Measurements from ENCODE around the gene STARD5. TPM values are rescaled to one million over a fixed set of nuclear protein-coding genes. Genes with fewer than 3 reads are reported as not detected.

The STARD5 gene
- total RNA-seq, 1 experiment from 2014 or later, result 3.4 TPM

GRCh38 chr15:81343371-81343770 lies 19.4 kb upstream of the STARD5 start:
- no peaks in the 10 kb centered on the region for H3K9me3 Mint-ChIP-seq (ENCODE audit: unreplicated experiment)
- POLR2A ChIA-PET, result no interaction called here
- H3K4me1 Mint-ChIP-seq (ENCODE audit: insufficient read depth, unreplicated experiment), result peaks cover 17% of the 10 kb centered on the region
- H3K27ac Mint-ChIP-seq (ENCODE audit: low read depth, unreplicated experiment), result no peak overlapping the region
- DNase-seq (ENCODE audit: unreplicated experiment), result no peak
- H3K4me3 Mint-ChIP-seq (ENCODE audit: unreplicated experiment), result no peak overlapping the region
- CTCF ChIA-PET, result interaction anchor here (0.6 kb wide), 1 partner anchor 601 kb away, joined by 3 read pairs; no protein-coding TSS in a partner anchor
- TF ChIP-seq CTCF (IDR thresholded peaks at IDR 0.05; ENCODE audit: unreplicated experiment), result no peak
- intact Hi-C loops (cut with micrococcal nuclease), result no loop called here
- no peaks in the 10 kb centered on the region for H3K27me3 Mint-ChIP-seq (ENCODE audit: insufficient read depth, unreplicated experiment)
- no TSS peak for BruUV-seq (replicated peaks)
- H3K36me3 Mint-ChIP-seq (ENCODE audit: insufficient read depth, unreplicated experiment), result no peaks in the 10 kb centered on the region

GRCh38 chr15:81341351-81341750 lies 17.4 kb upstream of the STARD5 start:
- Mint-ChIP-seq H3K9me3 (ENCODE audit: unreplicated experiment) (no peaks in the 10 kb centered on the region), H3K4me1 (ENCODE audit: insufficient read depth, unreplicated experiment) (peaks cover 24% of the 10 kb centered on the region), H3K4me3 (ENCODE audit: unreplicated experiment) (no peak overlapping the region), H3K36me3 (ENCODE audit: insufficient read depth, unreplicated experiment) (no peaks in the 10 kb centered on the region), H3K27ac (ENCODE audit: low read depth, unreplicated experiment) (no peak overlapping the region), H3K27me3 (ENCODE audit: insufficient read depth, unreplicated experiment) (no peaks in the 10 kb centered on the region)
- POLR2A ChIA-PET, result interaction anchor here (0.8 kb wide), 1 partner anchor 44 kb away, joined by 4 read pairs; no protein-coding TSS in a partner anchor
- no peak for DNase-seq (ENCODE audit: unreplicated experiment)
- CTCF ChIA-PET, result interaction anchor here (0.9 to 1.3 kb wide), 2 partner anchors 58 to 75 kb away, joined by 3 to 5 read pairs; no protein-coding TSS in a partner anchor
- intact Hi-C loops (cut with micrococcal nuclease), result no loop called here
- BruUV-seq (replicated peaks), result no TSS peak
- TF ChIP-seq CTCF (IDR thresholded peaks at IDR 0.05; ENCODE audit: unreplicated experiment), result no peak

- Mint-ChIP-seq H3K4me1 (ENCODE audit: insufficient read depth, unreplicated experiment) (peaks cover 24% of the 10 kb centered on the region), H3K27me3 (ENCODE audit: insufficient read depth, unreplicated experiment) (no peaks in the 10 kb centered on the region), H3K4me3 (ENCODE audit: unreplicated experiment) (no peak overlapping the region), H3K27ac (ENCODE audit: low read depth, unreplicated experiment) (no peak overlapping the region), H3K9me3 (ENCODE audit: unreplicated experiment) (no peaks in the 10 kb centered on the region), H3K36me3 (ENCODE audit: insufficient read depth, unreplicated experiment) (no peaks in the 10 kb centered on the region)
- no TSS peak for BruUV-seq (replicated peaks)
- CTCF ChIA-PET, result interaction anchor here (0.9 to 1.6 kb wide), 3 partner anchors 40 to 74 kb away, joined by 3 to 6 read pairs (median 3); no protein-coding TSS in a partner anchor
- intact Hi-C loops (cut with micrococcal nuclease), result loop anchor here (2.0 kb wide), 1 partner anchor 61 kb away; no protein-coding TSS in a partner anchor
- POLR2A ChIA-PET, result interaction anchor here (0.6 to 2.7 kb wide), 3 partner anchors 16 to 601 kb away, joined by 3 to 11 read pairs (median 3); partner anchors contain the start of gene STARD5
- TF ChIP-seq CTCF (IDR thresholded peaks at IDR 0.05; ENCODE audit: unreplicated experiment), result no peak
- no peak for DNase-seq (ENCODE audit: unreplicated experiment)
Observed at GRCh38 chr15:81339851-81340250, 15.9 kb upstream of the STARD5 start.

GRCh38 chr15:81339321-81339720 lies 15.4 kb upstream of the STARD5 start:
- intact Hi-C loops (cut with micrococcal nuclease), result loop anchor here (2.0 kb wide), 1 partner anchor 61 kb away; no protein-coding TSS in a partner anchor
- Mint-ChIP-seq H3K27me3 (ENCODE audit: insufficient read depth, unreplicated experiment) (no peaks in the 10 kb centered on the region), H3K4me3 (ENCODE audit: unreplicated experiment) (no peak overlapping the region), H3K4me1 (ENCODE audit: insufficient read depth, unreplicated experiment) (peaks cover 24% of the 10 kb centered on the region), H3K27ac (ENCODE audit: low read depth, unreplicated experiment) (no peak overlapping the region), H3K9me3 (ENCODE audit: unreplicated experiment) (no peaks in the 10 kb centered on the region), H3K36me3 (ENCODE audit: insufficient read depth, unreplicated experiment) (no peaks in the 10 kb centered on the region)
- CTCF ChIA-PET, result interaction anchor here (0.8 to 1.6 kb wide), 5 partner anchors 40 to 453 kb away, joined by 3 to 6 read pairs (median 3); no protein-coding TSS in a partner anchor
- no TSS peak for BruUV-seq (replicated peaks)
- TF ChIP-seq CTCF (IDR thresholded peaks at IDR 0.05; ENCODE audit: unreplicated experiment), result no peak
- DNase-seq (ENCODE audit: unreplicated experiment), result no peak
- POLR2A ChIA-PET, result interaction anchor here (0.6 to 2.7 kb wide), 8 partner anchors 12 to 602 kb away, joined by 3 to 11 read pairs (median 4); partner anchors contain the start of gene STARD5
